Suprapubic skin (tissue), 4 donors: Measurements from ENCODE around the gene ERN1.
"Not testable (repeated sequence)": the region's sequence is repeated elsewhere in the genome, so short reads cannot be mapped to it uniquely, and the experiment has no call there.

Source experiments
- EP300 ChIP-seq: sonication (generic); formaldehyde crosslinking; IDR thresholded peaks from one replicate; pipeline ENCODE4 v1.6.1; 2017; ENCODE audit warnings: antibody characterized with exemption
- POLR2A ChIP-seq, 2 donors: fragments of 450-650 bp; IDR thresholded peaks; one replicate each; pipeline ENCODE4 v1.6.1; 2017; ENCODE audit warnings: antibody characterized with exemption in 2 of 2, mild to moderate bottlenecking in 2 of 2, moderate library complexity in 2 of 2
- POLR2AphosphoS5 ChIP-seq, 3 donors: sonication (generic); formaldehyde crosslinking; IDR thresholded peaks; one replicate each; pipeline ENCODE4 v1.6.1; 2017; ENCODE audit warnings: antibody characterized with exemption in 3 of 3
- TF ChIP-seq, protein P1 (sequence below), 2 donors: fragments of 200-600 bp in 1 of 2; fragments of 450-650 bp in 1 of 2; sonication (generic) in 1 of 2; IDR thresholded peaks; one replicate each; pipeline ENCODE4 v1.5.1; 2016 to 2019; ENCODE audit warnings: antibody characterized with exemption in 2 of 2, mild to moderate bottlenecking in 1 of 2, moderate library complexity in 1 of 2

DNA sequence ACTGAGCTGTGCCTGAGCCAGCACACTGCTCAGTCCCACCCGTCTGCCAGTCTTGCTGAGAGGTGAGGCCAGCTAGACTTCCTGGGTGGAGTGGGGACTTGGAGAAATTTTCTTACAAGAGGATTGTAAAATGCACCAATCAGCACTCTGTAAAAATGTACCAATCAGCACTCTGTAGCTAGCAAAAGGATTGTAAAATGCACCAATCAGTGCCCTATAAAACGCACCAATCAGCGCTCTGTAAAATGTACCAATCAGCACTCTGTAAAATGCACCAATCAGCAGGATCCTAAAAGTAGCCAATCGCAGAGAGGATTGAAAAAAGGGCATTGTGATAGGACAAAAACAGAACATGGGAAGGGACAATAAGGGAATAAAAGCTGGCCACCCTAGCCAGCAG, 49.1 kb upstream of the ERN1 start:
- TF ChIP-seq, protein P1, sequence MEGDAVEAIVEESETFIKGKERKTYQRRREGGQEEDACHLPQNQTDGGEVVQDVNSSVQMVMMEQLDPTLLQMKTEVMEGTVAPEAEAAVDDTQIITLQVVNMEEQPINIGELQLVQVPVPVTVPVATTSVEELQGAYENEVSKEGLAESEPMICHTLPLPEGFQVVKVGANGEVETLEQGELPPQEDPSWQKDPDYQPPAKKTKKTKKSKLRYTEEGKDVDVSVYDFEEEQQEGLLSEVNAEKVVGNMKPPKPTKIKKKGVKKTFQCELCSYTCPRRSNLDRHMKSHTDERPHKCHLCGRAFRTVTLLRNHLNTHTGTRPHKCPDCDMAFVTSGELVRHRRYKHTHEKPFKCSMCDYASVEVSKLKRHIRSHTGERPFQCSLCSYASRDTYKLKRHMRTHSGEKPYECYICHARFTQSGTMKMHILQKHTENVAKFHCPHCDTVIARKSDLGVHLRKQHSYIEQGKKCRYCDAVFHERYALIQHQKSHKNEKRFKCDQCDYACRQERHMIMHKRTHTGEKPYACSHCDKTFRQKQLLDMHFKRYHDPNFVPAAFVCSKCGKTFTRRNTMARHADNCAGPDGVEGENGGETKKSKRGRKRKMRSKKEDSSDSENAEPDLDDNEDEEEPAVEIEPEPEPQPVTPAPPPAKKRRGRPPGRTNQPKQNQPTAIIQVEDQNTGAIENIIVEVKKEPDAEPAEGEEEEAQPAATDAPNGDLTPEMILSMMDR (IDR thresholded peaks at IDR 0.05) = not testable (repeated sequence)
- TF ChIP-seq POLR2A (IDR thresholded peaks at IDR 0.05); EP300; POLR2AphosphoS5 (IDR thresholded peaks at IDR 0.05): not testable (repeated sequence)
